Left colon (tissue), 2 donors: ENCODE results near the gene SMIM17. TPM values are rescaled to one million over a fixed set of nuclear protein-coding genes. Genes with fewer than 3 reads are reported as not detected.

ENCODE experiments used
- ATAC-seq: fragments of 200-7000 bp; cut with Tn5 transposase; one replicate; pipeline ENCODE4 v1.9.1; 2020; ENCODE audit warnings: mild to moderate bottlenecking, moderate library complexity
- DNase-seq, 2 donors: peaks; one replicate each; pipeline ENCODE4 v3.0.0-alpha.2; 2020
- intact Hi-C, 2 donors: fragments of 100-400 bp; cut with DNase I in 1 of 2; cut with micrococcal nuclease in 1 of 2; formaldehyde crosslinking; loops; one replicate each; pipeline versions ENCODE4 v1.11.2 to v1.14.0; 2022; cut with DNase I, micrococcal nuclease
- total RNA-seq, 2 donors: library from RNA; stranded (reverse); fragmentation: NEBNext Ultra II Directional; extraction: Animal tissue kit (Norgen Biotek cat#: 25700); gene quantifications; one replicate each; pipeline ENCODE4 v1.2.1, GENCODE V29; 2021
- donor health status: DM: no; HTN: no; CAD: no.
- donor health status: DM: yes; HTN: yes; CAD: no.

Gene SMIM17
- total RNA-seq, 2 donors from 2014 or later: 0.27 TPM; not detected in 1

GRCh38 chr19:56692206-56692895 lies 49.4 kb downstream of the SMIM17 start:
- ATAC-seq (no peak), DNase-seq (no peak)
- intact Hi-C loops: no loop called here

GRCh38 chr19:56699552-56699951 lies 56.6 kb downstream of the SMIM17 start:
- DNase-seq (no peak), ATAC-seq (no peak)
- intact Hi-C loops: no loop called here

- ATAC-seq: no peak
- no peak for DNase-seq
- intact Hi-C loops: no loop called here
These were observed 58.9 kb downstream of the SMIM17 start for GRCh38 chr19:56701895-56702294.

GRCh38 chr19:56705939-56706338 lies 63.0 kb downstream of the SMIM17 start:
- ATAC-seq (no peak), DNase-seq (no peak)
- intact Hi-C loops: no loop called here

Other genes starting within 250 kb of the SMIM17 start
- gene ZNF582, start 249.6 kb upstream of the SMIM17 start, total RNA-seq: 1 to 10 TPM; 1.1 to 1.3 TPM
- 1 to 10 TPM; 1.5 to 2.4 TPM for gene ZNF583, start 238.8 kb upstream of the SMIM17 start, total RNA-seq
- under 1 TPM; 0.34 to 0.67 TPM for gene ZNF667, start 165.8 kb upstream of the SMIM17 start, total RNA-seq
- 1 to 10 TPM; 2.6 to 4.4 TPM for gene ZNF471, start 135.3 kb upstream of the SMIM17 start, total RNA-seq
- gene ZFP28, start 104.2 kb upstream of the SMIM17 start, total RNA-seq: 1 to 10 TPM in 1 of 2 donors, under 1 TPM in 1; 0.98 to 2.0 TPM
- gene ZNF470, start 75.7 kb upstream of the SMIM17 start, total RNA-seq: 1 to 10 TPM; 1.3 to 2.5 TPM
- 1 to 10 TPM; 2.1 to 3.8 TPM for gene ZNF71, start 47.9 kb upstream of the SMIM17 start, total RNA-seq
- 1 to 10 TPM in 1 of 2 donors, under 1 TPM in 1; 0.55 to 1.6 TPM for gene ZNF835, start 28.6 kb downstream of the SMIM17 start, total RNA-seq
- gene PEG3, start 197.6 kb downstream of the SMIM17 start, total RNA-seq: 1 to 10 TPM in 1 of 2 donors, under 1 TPM in 1; 0.92 to 2.6 TPM
- gene ZIM2, start 197.6 kb downstream of the SMIM17 start, total RNA-seq: under 1 TPM in 1 of 2 donors, not detected in 1; 0.14 TPM